Transverse colon (tissue), 4 donors: ENCODE measurements around the gene MXI1. TPM values are rescaled to one million over a fixed set of nuclear protein-coding genes. Genes with fewer than 3 reads are reported as not detected.

Experiments used
- DNase-seq: peaks from one replicate; pipeline ENCODE4 v3.0.0-alpha.2; 2019
- H3K27ac ChIP-seq, 4 donors: fragments of 200-600 bp; sonication (generic); 2 replicates each; pipeline ENCODE4 v1.5.1; 2016 to 2018; ENCODE audit warnings: inconsistent platforms in 4 of 4
- H3K27me3 ChIP-seq: fragments of 200-600 bp; sonication (generic); 2 replicates; pipeline ENCODE4 v1.5.1; 2017; ENCODE audit warnings: inconsistent platforms
- H3K36me3 ChIP-seq, 4 donors: fragments of 200-600 bp; sonication (generic); 2 replicates each; pipeline ENCODE4 v1.5.1; 2017 to 2019; ENCODE audit warnings: inconsistent platforms in 4 of 4
- H3K4me1 ChIP-seq, 4 donors: fragments of 200-600 bp; sonication (generic); 2 replicates each; pipeline ENCODE4 v1.5.1; 2017 to 2020; ENCODE audit warnings: inconsistent platforms in 4 of 4
- H3K4me3 ChIP-seq, 4 donors: fragments of 200-600 bp; sonication (generic); 1 replicate in 1 of 4; 2 replicates in 3 of 4; pipeline versions ENCODE4 v1.5.1 to v1.6.1; 2017 to 2019; ENCODE audit warnings: inconsistent platforms in 4 of 4
- H3K9me3 ChIP-seq, 2 donors: fragments of 200-600 bp; sonication (generic); 2 replicates each; pipeline ENCODE4 v1.5.1; 2017 to 2019; ENCODE audit warnings: inconsistent platforms in 2 of 2
- EP300 ChIP-seq: sonication (generic); formaldehyde crosslinking; IDR thresholded peaks from one replicate; pipeline ENCODE4 v1.6.1; 2017; ENCODE audit warnings: antibody characterized with exemption, low read depth
- POLR2A ChIP-seq: fragments of 450-650 bp; IDR thresholded peaks from one replicate; pipeline ENCODE4 v1.6.1; 2016; ENCODE audit warnings: antibody characterized with exemption, mild to moderate bottlenecking, moderate library complexity
- POLR2AphosphoS5 ChIP-seq, 3 donors: sonication (generic); formaldehyde crosslinking; IDR thresholded peaks; one replicate each; pipeline ENCODE4 v1.6.1; 2016; ENCODE audit warnings: antibody characterized with exemption in 3 of 3
- WGBS, 2 donors: methylation state at CpG; one replicate each; pipeline ENCODE4 v1.1.5; 2018; ENCODE audit warnings: low coverage in 1 of 2; 5-methylcytosine and 5-hydroxymethylcytosine counted together
- in situ Hi-C, 4 donors: fragments of 200-750 bp; cut with MboI; loops; one replicate each; pipeline versions ENCODE4 v1.15.0 to v1.15.1; 2017; ENCODE audit warnings: low sequenced_read_pairs in 3 of 4, low pct_ligation_motif_present in 1 of 4, low pct_unique_long_range_greater_than_20kb in 1 of 4
- intact Hi-C: fragments of 100-400 bp; cut with DNase I; formaldehyde crosslinking; loops from one replicate; pipeline ENCODE4 v1.15.1; 2023; ENCODE audit warnings: low total_unique reads
- total RNA-seq, 4 donors: library from RNA; depleted of rRNA; stranded (reverse); fragments of >200 nt; gene quantifications; one replicate each; pipeline ENCODE4 v1.1.0, GENCODE V29; 2016
- TF ChIP-seq, protein P1 (sequence below), 5 experiments: fragments of 200-600 bp in 3 of 5; fragments of 450-650 bp in 2 of 5; sonication (generic) in 3 of 5; IDR thresholded peaks; 1 replicate in 2 of 5; 2 replicates in 3 of 5; pipeline ENCODE4 v1.5.1; 2016 to 2017; ENCODE audit warnings: antibody characterized with exemption in 5 of 5, inconsistent platforms in 3 of 5, mild to moderate bottlenecking in 2 of 5, moderate library complexity in 1 of 5

MXI1 gene
- total RNA-seq, 4 donors from 2014 or later = 44.8 to 96.5 (median 65.3) TPM

GRCh38 chr10:110175406-110175805, 32.0 kb upstream of the MXI1 start:
- DNase-seq = no peak

GRCh38 chr10:110176141-110177030, 31.0 kb upstream of the MXI1 start:
- Histone ChIP-seq H3K27ac (no peak overlapping the region), H3K4me1 (no peaks in the 10 kb centered on the region), H3K4me3 (no peak overlapping the region), H3K36me3 (no peaks in the 10 kb centered on the region), H3K9me3 (no peaks in the 10 kb centered on the region), H3K27me3 (peaks cover 13% of the 10 kb centered on the region)
- no peak for TF ChIP-seq POLR2AphosphoS5 (IDR thresholded peaks at IDR 0.05)
- TF ChIP-seq POLR2A = no peak
- intact Hi-C loops (no loop called here), in situ Hi-C loops (no loop called here)
- no peak for DNase-seq
- WGBS, 2 donors = 58 to 71% methylated on average over 10 to 19 of the region's 19 CpGs

More at GRCh38 chr10:110175406-110175805, 32.0 kb upstream of the MXI1 start:
- Histone ChIP-seq H3K4me1 (peaks cover 0 to 6% (median 3%) of the 10 kb centered on the region in 4 donors), H3K9me3 (no peaks in the 10 kb centered on the region), H3K27ac (no peak overlapping the region), H3K36me3 (no peaks in the 10 kb centered on the region), H3K27me3 (peaks cover 13% of the 10 kb centered on the region), H3K4me3 (no peak overlapping the region)
- intact Hi-C loops (no loop called here), in situ Hi-C loops (no loop called here)
- WGBS, 2 donors = 85% methylated on average over 2 of the region's 2 CpGs; no CpG with 5 or more reads in 1 of the 2 donors
- TF ChIP-seq EP300 = no peak
- TF ChIP-seq POLR2AphosphoS5 (IDR thresholded peaks at IDR 0.05) = no peak
- TF ChIP-seq, protein P1, sequence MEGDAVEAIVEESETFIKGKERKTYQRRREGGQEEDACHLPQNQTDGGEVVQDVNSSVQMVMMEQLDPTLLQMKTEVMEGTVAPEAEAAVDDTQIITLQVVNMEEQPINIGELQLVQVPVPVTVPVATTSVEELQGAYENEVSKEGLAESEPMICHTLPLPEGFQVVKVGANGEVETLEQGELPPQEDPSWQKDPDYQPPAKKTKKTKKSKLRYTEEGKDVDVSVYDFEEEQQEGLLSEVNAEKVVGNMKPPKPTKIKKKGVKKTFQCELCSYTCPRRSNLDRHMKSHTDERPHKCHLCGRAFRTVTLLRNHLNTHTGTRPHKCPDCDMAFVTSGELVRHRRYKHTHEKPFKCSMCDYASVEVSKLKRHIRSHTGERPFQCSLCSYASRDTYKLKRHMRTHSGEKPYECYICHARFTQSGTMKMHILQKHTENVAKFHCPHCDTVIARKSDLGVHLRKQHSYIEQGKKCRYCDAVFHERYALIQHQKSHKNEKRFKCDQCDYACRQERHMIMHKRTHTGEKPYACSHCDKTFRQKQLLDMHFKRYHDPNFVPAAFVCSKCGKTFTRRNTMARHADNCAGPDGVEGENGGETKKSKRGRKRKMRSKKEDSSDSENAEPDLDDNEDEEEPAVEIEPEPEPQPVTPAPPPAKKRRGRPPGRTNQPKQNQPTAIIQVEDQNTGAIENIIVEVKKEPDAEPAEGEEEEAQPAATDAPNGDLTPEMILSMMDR (IDR thresholded peaks at IDR 0.05) = no peak
- TF ChIP-seq POLR2A = no peak

- no peak for TF ChIP-seq POLR2A
- no peak for TF ChIP-seq POLR2AphosphoS5 (IDR thresholded peaks at IDR 0.05)
- TF ChIP-seq EP300 = no peak
- TF ChIP-seq, protein P1 (IDR thresholded peaks at IDR 0.05) = no peak
- no peaks in the 10 kb centered on the region for H3K4me1 ChIP-seq
- no peaks in the 10 kb centered on the region for H3K36me3 ChIP-seq
- intact Hi-C loops (no loop called here), in situ Hi-C loops (no loop called here)
- H3K9me3 ChIP-seq = no peaks in the 10 kb centered on the region
- WGBS, 2 donors = 84 to 92% methylated on average over 4 to 7 of the region's 7 CpGs
- no peak for DNase-seq
- no peak overlapping the region for H3K4me3 ChIP-seq
- H3K27me3 ChIP-seq = peaks cover 9% of the 10 kb centered on the region
- H3K27ac ChIP-seq = no peak overlapping the region
Measured at GRCh38 chr10:110179220-110179619, 28.2 kb upstream of the MXI1 start.

- Histone ChIP-seq H3K27ac (no peak overlapping the region), H3K4me3 (no peak overlapping the region), H3K36me3 (no peaks in the 10 kb centered on the region), H3K27me3 (no peaks in the 10 kb centered on the region), H3K4me1 (peaks cover 0 to 17% (median 6%) of the 10 kb centered on the region in 4 donors), H3K9me3 (no peaks in the 10 kb centered on the region)
- intact Hi-C loops = no loop called here
- 80 to 91% methylated on average over 1 to 10 of the region's 10 CpGs for WGBS, 2 donors
- in situ Hi-C loops = no loop called here
- TF ChIP-seq POLR2AphosphoS5 (IDR thresholded peaks at IDR 0.05) (no peak), EP300 (no peak)
- TF ChIP-seq, protein P1 (IDR thresholded peaks at IDR 0.05) = no peak
- DNase-seq = no peak
Measured at GRCh38 chr10:110181451-110181850, 26.0 kb upstream of the MXI1 start.
